Stimulated activated CD4-positive, alpha-beta T cell treated with anti-CD3 and anti-CD28 coated beads, Interleukin-15, amount 100 ng/mL, for 1 hour (primary cell): ENCODE results near the gene DOC2B.
"Not testable (repeated sequence)": the region's sequence is repeated elsewhere in the genome, so short reads cannot be mapped to it uniquely, and the experiment has no call there.

Experiments
- DNase-seq, 2 donors: peaks; one replicate each; pipeline ENCODE4 v3.0.0-alpha.2; 2020; ENCODE audit warnings: low read depth in 1 of 2, low spot score in 1 of 2

DOC2B gene

DNA sequence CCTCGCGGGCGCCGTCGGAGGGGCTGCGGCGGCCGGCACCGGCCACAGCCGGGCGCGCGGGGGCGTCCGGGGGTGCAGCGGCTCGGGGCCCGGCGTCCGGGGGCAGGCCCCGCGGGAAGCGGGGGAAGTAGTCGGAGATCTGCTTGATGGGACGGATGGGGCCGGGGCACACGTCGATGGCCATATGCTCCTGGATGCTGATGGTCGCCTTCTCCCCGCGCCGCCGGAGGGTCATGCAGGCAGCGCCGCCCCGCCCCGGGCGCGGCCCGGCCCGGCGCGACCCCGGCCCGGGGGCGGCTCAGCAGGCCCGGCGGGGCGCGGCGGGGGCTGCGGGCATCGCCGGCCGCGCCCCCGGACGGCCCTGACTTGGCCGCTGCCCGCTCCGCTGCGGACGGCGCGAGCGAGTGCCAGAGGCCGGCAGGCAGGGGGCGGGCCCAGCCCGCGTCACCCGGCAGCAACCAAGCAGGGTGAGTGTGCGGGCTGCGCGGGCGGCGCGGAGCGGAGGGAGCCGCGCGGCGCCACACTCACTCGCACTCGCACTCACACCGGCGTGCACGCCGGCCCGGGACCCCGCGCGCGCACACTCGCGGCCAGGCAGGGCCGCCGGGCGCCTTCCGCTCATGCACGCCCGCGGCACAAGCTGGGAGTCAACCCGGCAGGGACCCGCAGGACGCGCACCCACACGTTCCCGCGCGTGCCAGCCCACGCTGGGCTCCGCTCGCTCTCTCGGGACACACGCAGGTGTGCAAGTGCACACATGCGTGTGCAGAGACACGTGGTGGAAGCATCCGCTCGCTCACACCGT, at the start of gene DOC2B:
Gene DOC2B (minus strand): TSS at position 406 of the 805 bp plus-strand sequence. CDS start 171 bp downstream, at position 235.
- peak in 1 of 2 donors; percentile 15 for DNase-seq

DNA sequence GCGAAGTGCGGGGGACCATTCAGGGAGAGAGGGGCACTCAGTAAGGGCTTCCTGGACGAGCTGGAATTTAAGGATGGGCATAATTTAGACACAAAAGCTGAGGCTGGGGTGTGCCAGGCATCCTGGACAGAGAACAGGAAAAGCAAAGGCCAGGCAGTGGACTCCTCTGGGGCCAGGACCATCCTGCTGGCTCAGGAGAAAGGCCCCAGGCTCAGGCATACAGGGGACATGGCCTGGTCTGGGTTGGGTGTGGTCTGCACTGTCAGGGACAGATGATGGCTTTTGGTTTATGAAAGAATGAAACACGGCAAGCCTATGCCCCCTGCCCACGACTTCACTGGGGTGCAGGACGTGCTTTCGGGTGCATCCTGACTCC, 48.9 kb upstream of the DOC2B start:
- no peak for DNase-seq

- DNase-seq: no peak
These were observed 48.4 kb upstream of the DOC2B start for GRCh38 chr17:229709-230394.

DNA sequence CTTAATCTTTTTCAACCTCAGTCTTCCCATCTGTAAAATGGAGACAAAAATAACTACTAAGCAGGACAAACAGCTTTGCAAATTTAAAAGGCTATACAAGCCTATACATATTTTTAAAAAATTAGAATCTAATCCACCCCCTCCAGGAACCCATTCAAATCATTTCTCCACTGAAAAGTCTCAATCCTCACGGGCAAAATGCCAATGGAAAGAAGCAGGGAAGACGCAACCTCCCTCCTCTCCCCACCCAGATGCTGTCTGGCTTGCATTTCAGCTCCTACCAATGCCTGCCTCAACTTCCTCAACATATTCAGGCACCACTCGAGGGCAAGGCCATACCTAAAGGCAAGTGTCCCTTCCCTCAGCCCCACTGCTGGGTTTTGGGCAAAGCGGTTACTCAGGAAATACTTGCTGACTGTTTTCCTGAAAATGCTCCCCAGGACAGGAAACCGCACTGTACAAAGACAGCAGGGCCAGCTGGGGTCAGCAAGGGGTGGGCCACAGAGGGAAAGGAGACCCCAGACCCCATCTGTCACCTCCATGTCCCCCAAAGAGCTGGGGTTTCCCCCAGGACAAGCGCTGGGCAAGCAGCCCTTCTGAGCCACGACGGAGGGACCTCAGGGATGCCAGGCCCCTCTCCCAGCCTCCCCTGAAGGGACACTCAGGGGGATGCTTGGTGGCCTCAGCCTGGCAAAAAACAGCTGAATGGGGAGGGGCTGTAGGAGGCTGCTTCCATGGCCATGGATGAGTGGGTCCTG, 47.7 kb upstream of the DOC2B start:
- DNase-seq: no peak

DNA sequence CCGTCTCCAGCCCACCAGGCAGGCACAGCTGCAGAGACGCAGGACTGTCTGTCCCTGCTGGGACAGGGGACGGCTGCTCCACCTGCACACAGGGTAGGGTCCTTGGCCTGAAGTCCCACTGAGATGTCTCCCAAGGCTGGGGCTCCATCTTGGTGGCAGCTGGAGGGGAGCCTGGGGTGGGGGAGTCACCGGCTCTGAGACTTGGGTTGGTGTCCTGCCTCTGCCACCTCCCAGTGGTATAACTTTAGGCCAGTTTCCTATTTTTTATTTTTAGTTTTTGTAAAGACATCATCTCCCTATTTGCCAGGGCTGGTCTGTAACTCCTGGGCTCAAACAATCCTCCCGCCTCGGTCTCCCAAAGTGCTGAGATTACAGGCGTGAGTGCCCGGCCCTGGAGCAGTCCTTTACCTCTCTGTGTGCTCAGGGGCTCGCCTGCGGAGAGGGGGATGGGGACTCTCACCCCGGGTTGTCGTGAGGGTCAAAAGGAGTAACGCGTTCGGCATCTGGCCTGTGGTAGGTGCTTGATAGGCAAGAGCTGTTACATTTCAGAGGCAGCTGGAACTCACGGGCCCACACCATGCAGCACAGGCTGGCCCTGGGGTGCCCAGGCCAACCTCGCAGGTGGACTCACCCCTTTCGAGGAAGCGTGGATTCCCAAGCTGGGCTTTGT, 46.6 kb upstream of the DOC2B start:
- DNase-seq: no peak

- no peak for DNase-seq
These were observed 45.9 kb upstream of the DOC2B start for GRCh38 chr17:227078-227945.

DNA sequence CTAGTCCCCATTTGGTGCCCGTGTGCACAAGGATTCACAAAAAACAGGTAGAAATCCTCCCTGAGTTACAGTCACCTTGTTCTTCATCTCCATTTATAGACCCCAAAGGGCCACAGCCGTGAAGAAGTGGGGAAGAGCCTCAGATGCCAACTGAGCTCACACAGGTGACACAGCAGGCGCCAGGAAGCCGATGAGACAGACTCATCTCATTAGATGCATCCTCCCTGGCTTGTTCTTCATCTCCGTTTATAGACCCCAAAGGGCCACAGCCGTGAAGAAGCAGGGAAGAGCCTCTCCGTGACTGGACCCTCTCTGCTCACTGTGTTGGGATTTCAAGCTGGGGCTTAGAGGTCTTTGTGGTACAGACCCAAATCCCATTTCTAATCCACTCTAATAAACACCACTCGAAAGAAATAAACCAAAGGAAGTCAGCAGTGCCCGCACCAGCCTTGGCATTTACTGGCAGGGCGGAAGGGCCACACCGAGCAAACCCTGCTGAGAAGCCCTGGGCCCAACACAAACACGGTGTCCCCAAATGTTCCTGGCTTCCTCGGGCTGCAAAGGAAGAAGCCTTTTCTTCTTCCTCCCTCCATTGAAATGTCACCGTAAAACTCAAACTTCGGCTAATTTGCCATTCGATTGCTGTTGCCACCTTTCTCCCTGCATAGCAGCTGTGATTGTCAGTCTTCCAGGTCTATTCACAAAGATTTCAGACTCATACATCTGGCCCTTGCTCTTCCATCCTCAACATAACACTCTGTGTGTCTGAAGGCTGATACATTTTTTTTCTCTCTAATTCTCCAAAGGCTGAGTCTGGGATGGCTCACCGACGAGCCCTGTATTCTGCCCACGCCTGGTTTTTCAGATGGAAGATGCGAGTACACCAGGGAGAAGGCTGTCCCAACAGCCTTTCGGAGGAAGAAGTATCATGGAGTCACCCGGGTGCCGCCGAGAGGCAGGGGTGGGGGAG, 44.9 kb upstream of the DOC2B start:
- no peak for DNase-seq

GRCh38 chr17:225551-225950, 44.1 kb upstream of the DOC2B start:
- DNase-seq: no peak

DNA sequence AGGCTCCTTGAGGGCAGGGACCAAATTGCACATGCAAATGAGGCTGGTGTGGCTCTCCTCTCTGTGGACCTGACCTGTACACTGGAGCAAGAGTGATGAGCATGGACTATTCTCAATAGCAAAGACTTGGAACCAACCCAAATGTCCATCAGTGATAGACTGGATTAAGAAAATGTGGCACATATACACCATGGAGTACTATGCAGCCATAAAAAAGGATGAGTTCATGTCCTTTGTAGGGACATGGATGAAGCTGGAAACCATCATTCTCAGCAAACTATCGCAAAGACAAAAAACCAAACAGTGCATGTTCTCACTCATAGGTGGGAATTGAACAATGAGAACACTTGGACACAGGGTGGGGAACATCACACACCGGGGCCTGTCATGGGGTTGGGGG, 43.1 kb upstream of the DOC2B start:
- DNase-seq: not testable (repeated sequence)

GRCh38 chr17:223723-224471, 42.4 kb upstream of the DOC2B start:
- no peak for DNase-seq

DNA sequence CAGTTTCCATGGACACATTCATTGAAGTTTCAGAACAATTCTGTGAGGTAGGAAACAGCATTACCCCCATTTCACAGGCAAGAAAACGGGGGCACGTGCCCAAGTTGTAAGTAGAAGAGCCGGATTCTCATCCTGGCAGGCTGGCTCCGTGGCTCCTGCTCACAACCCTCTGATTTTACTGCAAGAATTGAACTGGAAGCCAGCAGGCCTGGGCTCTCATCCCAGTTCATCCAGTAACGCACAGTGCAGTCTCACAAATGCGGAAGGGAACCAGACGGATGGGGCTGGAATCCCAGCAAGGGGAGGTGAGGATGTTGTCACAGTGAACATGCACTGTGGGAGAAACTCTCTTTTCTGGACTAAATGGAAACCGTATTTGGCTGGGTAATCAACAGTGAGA, 40.7 kb upstream of the DOC2B start:
- DNase-seq: no peak

- DNase-seq: no peak
These were observed 38.2 kb upstream of the DOC2B start for GRCh38 chr17:219696-220095.

- DNase-seq: no peak
These were observed 37.1 kb upstream of the DOC2B start for GRCh38 chr17:218432-219110.

DNA sequence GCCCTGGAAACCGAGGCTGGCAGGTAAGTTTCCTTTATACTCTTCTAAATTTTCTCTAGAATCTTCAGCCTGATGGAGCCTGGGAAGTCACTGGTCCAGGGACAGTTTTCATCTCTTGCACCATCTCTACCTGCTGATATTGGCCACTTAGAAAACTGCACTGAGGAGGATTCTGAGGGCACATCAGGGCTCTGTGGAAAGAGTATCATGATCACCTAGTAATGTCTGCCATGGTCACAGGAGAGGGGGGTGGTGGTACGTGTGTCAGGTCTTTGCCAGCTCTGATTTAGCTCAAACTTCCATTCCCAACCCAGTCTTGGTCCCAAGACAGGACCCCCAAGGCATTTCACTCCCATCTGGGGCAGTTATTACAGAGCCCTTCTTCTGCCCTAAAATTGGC, 35.2 kb upstream of the DOC2B start:
- DNase-seq: no peak

DNA sequence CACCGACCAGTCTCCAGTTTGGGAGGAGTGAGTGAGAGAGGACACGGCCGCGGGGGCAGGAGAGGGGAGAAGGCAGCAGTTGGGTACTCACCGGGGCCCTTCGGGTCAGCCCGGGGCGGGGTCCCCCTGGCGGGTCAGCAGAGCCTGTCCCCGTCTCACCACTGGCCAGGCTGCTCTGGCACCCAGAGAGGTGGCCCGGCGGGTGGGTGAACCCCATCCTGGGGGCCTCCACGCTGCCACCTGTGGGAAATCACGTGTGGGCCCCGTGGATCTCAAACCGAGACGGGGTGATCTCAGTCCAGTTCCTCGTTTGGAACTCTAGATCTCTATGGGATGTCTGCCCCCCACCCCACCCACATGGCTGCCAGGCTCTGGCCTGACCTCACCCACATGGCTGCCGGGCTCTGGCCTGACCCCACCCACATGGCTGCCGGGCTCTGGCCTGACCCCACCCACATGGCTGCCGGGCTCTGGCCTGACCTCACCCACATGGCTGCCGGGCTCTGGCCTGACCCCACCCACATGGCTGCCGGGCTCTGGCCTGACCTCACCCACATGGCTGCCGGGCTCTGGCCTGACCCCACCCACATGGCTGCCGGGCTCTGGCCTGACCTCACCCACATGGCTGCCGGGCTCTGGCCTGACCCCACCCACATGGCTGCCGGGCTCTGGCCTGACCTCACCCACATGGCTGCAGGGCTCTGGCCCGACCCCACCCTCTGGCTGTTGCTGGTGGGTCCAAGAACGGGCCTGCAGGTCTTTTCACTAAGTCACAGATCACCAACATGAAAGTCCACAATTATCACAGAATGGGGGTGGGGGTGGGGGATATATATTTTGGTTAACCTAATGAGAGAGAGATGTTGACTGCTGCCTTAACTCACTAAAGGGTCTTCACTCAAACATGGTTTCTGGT, 34.4 kb upstream of the DOC2B start:
- not testable (repeated sequence) for DNase-seq

GRCh38 chr17:214881-215331, 33.5 kb upstream of the DOC2B start:
- DNase-seq: no peak
